Liver (tissue), 9 donors: ENCODE data around the gene HINT2. TPM values are rescaled to one million over a fixed set of nuclear protein-coding genes. Genes with fewer than 3 reads are reported as not detected.

Source experiments
- DNase-seq: peaks from one replicate; pipeline ENCODE4 v3.0.0-alpha.2; 2017; ENCODE audit warnings: low spot score
- H3K27ac ChIP-seq, 2 donors: one replicate each; pipeline ENCODE4 v1.7.0; 2013; ENCODE audit warnings: inconsistent platforms in 2 of 2, low read length in 2 of 2, control low read depth in 1 of 2, low read depth in 1 of 2, mild to moderate bottlenecking in 1 of 2
- H3K27me3 ChIP-seq, 4 donors: one replicate each; pipeline versions ENCODE4 v1.6.1 to v1.7.0; 2013; ENCODE audit warnings: low read length in 3 of 4, inconsistent platforms in 1 of 4, mild to moderate bottlenecking in 1 of 4, moderate library complexity in 1 of 4; ENCODE audit not compliant: control insufficient read depth in 4 of 4, insufficient read depth in 4 of 4
- H3K36me3 ChIP-seq, 4 donors: one replicate each; pipeline versions ENCODE4 v1.6.1 to v1.7.0; 2013; ENCODE audit warnings: low read length in 3 of 4, mild to moderate bottlenecking in 3 of 4, low read depth in 1 of 4, moderate library complexity in 1 of 4; ENCODE audit not compliant: control insufficient read depth in 4 of 4, insufficient read depth in 3 of 4
- H3K4me1 ChIP-seq, 4 donors: one replicate each; pipeline versions ENCODE4 v1.6.1 to v1.7.0; 2013; ENCODE audit warnings: low read length in 3 of 4, mild to moderate bottlenecking in 3 of 4, moderate library complexity in 1 of 4; ENCODE audit not compliant: control insufficient read depth in 4 of 4, insufficient read depth in 4 of 4
- H3K4me3 ChIP-seq, 3 donors: one replicate each; pipeline versions ENCODE4 v1.6.1 to v1.7.0; 2013; ENCODE audit warnings: low read length in 3 of 3, control low read depth in 1 of 3, low read depth in 1 of 3, mild to moderate bottlenecking in 1 of 3
- H3K9ac ChIP-seq, 2 donors: one replicate each; pipeline ENCODE4 v1.7.0; 2013; ENCODE audit warnings: low read length in 2 of 2, mild to moderate bottlenecking in 2 of 2, moderate library complexity in 2 of 2, control low read depth in 1 of 2, low read depth in 1 of 2
- H3K9me3 ChIP-seq, 4 donors: one replicate each; pipeline versions ENCODE4 v1.6.1 to v1.7.0; 2013; ENCODE audit warnings: low read length in 3 of 4; ENCODE audit not compliant: control insufficient read depth in 4 of 4
- EGR1 ChIP-seq, 2 donors: IDR thresholded peaks; 2 replicates each; pipeline ENCODE4 v1.6.1; 2016 to 2018; ENCODE audit warnings: antibody characterized with exemption in 2 of 2, low read depth in 2 of 2
- FOXA1 ChIP-seq: IDR thresholded peaks from 2 replicates; pipeline ENCODE4 v1.6.1; 2016; ENCODE audit warnings: antibody characterized with exemption
- FOXA2 ChIP-seq: IDR thresholded peaks from 2 replicates; pipeline ENCODE4 v1.6.1; 2016; ENCODE audit warnings: antibody characterized with exemption
- GABPA ChIP-seq, 2 donors: IDR thresholded peaks in 1 of 2; conservative IDR thresholded peaks in 1 of 2; 2 replicates each; pipeline ENCODE4 v1.6.1; 2016; ENCODE audit warnings: antibody characterized with exemption in 2 of 2, mild to moderate bottlenecking in 1 of 2, moderate library complexity in 1 of 2
- HNF4A ChIP-seq, 2 donors: conservative IDR thresholded peaks; 2 replicates each; pipeline ENCODE4 v1.6.1; 2016; ENCODE audit warnings: antibody characterized with exemption in 2 of 2, mild to moderate bottlenecking in 2 of 2
- HNF4G ChIP-seq: IDR thresholded peaks from 2 replicates; pipeline ENCODE4 v1.6.1; 2016; ENCODE audit warnings: antibody characterized with exemption
- JUND ChIP-seq, 2 donors: IDR thresholded peaks; 2 replicates each; pipeline ENCODE4 v1.6.1; 2016; ENCODE audit warnings: antibody characterized with exemption in 2 of 2
- NR2F2 ChIP-seq: IDR thresholded peaks from 2 replicates; pipeline ENCODE4 v1.6.1; 2016; ENCODE audit warnings: antibody characterized with exemption
- RAD21 ChIP-seq, 2 donors: IDR thresholded peaks; 2 replicates each; pipeline ENCODE4 v1.6.1; 2016; ENCODE audit warnings: antibody characterized with exemption in 2 of 2, mild to moderate bottlenecking in 2 of 2
- REST ChIP-seq: IDR thresholded peaks from 2 replicates; pipeline ENCODE4 v1.6.1; 2016; ENCODE audit warnings: antibody characterized with exemption, mild to moderate bottlenecking
- RXRA ChIP-seq, 2 donors: IDR thresholded peaks; 2 replicates each; pipeline ENCODE4 v1.6.1; 2017 to 2018; ENCODE audit warnings: antibody characterized with exemption in 2 of 2, mild to moderate bottlenecking in 1 of 2
- TAF1 ChIP-seq: conservative IDR thresholded peaks from 2 replicates; pipeline ENCODE4 v1.6.1; 2016; ENCODE audit warnings: antibody characterized with exemption, mild to moderate bottlenecking
- YY1 ChIP-seq: IDR thresholded peaks from 2 replicates; pipeline ENCODE4 v1.6.1; 2016; ENCODE audit warnings: antibody characterized with exemption, mild to moderate bottlenecking
- WGBS: extraction: QIAGEN DNeasy Blood & Tissue Kit; methylation state at CpG from one replicate; pipeline ENCODE4 v1.1.7; 2013; 5-methylcytosine and 5-hydroxymethylcytosine counted together
- polyA plus RNA-seq, 2 donors: library from polyadenylated mRNA; stranded (reverse) in 1 of 2; unstranded in 1 of 2; fragments of 200-250 nt in 1 of 2; fragments of >200 nt in 1 of 2; fragmentation: Nextera tagmentation in 1 of 2; extraction: Ambion mirVana in 1 of 2; gene quantifications; one replicate each; pipeline versions ENCODE4 v1.2.1 to v1.2.3, GENCODE V29; 2013 to 2015
- total RNA-seq, 2 donors: library from RNA; depleted of rRNA; stranded (reverse); fragments of >200 nt; gene quantifications; one replicate each; pipeline ENCODE4 v1.2.3, GENCODE V29; 2014
- TF ChIP-seq, protein P1 (sequence below): IDR thresholded peaks from 2 replicates; pipeline ENCODE4 v1.6.1; 2016; ENCODE audit warnings: antibody characterized with exemption
- TF ChIP-seq, protein P2 (sequence below): fragments of 150-350 bp; IDR thresholded peaks from 2 replicates; pipeline ENCODE4 v1.5.1; 2017; ENCODE audit warnings: improper control_type of control experiment, low read depth, low read length; ENCODE audit not compliant: missing input control
- TF ChIP-seq, protein P3 (sequence below): IDR thresholded peaks from 2 replicates; pipeline ENCODE4 v1.6.1; 2016; ENCODE audit warnings: antibody characterized with exemption
- donor health status: healthy.
- donor health status: healthy.
- donor health status: healthy.
- donor health status: healthy.
- donor health status: healthy.

HINT2 gene
- total and polyA plus RNA-seq, 4 donors, result 34.3 to 176 (median 76.1) TPM

DNA sequence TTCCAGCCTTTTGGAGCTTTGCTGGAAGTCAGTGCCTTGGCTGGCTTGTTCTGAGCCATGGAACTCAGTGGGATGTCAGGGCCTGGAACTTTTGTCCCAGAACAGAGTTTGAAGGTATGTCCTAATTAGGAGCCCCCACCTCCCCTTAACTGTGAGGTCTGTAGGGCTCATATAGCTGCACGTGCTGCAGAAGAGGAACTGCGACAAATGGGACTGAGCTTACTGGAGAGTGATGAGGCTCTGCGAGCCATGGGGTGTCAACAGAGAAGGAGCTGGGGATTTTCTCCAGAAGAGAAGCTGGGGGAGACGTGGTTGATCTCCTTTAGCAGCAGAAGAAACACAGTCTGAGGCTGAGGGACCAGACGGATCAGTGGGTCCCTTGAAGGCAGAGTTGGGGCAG lies 25.1 kb upstream of the HINT2 start:
- WGBS, result 95% methylated on average over 5 of the region's 5 CpGs
- Histone ChIP-seq H3K36me3 (no peaks in the 10 kb centered on the region), H3K9ac (no peak overlapping the region), H3K27ac (no peak overlapping the region), H3K4me3 (no peak overlapping the region), H3K27me3 (no peaks in the 10 kb centered on the region), H3K4me1 (peaks cover 9 to 17% (median 13%) of the 10 kb centered on the region in 4 donors), H3K9me3 (no peaks in the 10 kb centered on the region)
- TF ChIP-seq HNF4G, result no peak
- no peak for TF ChIP-seq YY1
- no peak for TF ChIP-seq NR2F2
- no peak for TF ChIP-seq RXRA (IDR thresholded peaks at IDR 0.05)
- TF ChIP-seq, protein P1, sequence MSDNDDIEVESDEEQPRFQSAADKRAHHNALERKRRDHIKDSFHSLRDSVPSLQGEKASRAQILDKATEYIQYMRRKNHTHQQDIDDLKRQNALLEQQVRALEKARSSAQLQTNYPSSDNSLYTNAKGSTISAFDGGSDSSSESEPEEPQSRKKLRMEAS, result no peak
- no peak for TF ChIP-seq FOXA1
- TF ChIP-seq, protein P2, sequence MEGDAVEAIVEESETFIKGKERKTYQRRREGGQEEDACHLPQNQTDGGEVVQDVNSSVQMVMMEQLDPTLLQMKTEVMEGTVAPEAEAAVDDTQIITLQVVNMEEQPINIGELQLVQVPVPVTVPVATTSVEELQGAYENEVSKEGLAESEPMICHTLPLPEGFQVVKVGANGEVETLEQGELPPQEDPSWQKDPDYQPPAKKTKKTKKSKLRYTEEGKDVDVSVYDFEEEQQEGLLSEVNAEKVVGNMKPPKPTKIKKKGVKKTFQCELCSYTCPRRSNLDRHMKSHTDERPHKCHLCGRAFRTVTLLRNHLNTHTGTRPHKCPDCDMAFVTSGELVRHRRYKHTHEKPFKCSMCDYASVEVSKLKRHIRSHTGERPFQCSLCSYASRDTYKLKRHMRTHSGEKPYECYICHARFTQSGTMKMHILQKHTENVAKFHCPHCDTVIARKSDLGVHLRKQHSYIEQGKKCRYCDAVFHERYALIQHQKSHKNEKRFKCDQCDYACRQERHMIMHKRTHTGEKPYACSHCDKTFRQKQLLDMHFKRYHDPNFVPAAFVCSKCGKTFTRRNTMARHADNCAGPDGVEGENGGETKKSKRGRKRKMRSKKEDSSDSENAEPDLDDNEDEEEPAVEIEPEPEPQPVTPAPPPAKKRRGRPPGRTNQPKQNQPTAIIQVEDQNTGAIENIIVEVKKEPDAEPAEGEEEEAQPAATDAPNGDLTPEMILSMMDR, result no peak
- TF ChIP-seq JUND (IDR thresholded peaks at IDR 0.05), result no peak
- TF ChIP-seq EGR1 (IDR thresholded peaks at IDR 0.05; ENCODE audit: low read depth in 2 of 2), result no peak
- TF ChIP-seq TAF1, result no peak
- TF ChIP-seq HNF4A (conservative IDR thresholded peaks at IDR 0.05), result no peak
- no peak for TF ChIP-seq RAD21 (IDR thresholded peaks at IDR 0.05)
- TF ChIP-seq, protein P3, sequence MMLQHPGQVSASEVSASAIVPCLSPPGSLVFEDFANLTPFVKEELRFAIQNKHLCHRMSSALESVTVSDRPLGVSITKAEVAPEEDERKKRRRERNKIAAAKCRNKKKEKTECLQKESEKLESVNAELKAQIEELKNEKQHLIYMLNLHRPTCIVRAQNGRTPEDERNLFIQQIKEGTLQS, result no peak
- TF ChIP-seq GABPA (IDR thresholded peaks at IDR 0.05 in 1 of 2, conservative IDR thresholded peaks at IDR 0.05 in 1 of 2), result no peak
- no peak for TF ChIP-seq REST
- DNase-seq, result no peak

DNA sequence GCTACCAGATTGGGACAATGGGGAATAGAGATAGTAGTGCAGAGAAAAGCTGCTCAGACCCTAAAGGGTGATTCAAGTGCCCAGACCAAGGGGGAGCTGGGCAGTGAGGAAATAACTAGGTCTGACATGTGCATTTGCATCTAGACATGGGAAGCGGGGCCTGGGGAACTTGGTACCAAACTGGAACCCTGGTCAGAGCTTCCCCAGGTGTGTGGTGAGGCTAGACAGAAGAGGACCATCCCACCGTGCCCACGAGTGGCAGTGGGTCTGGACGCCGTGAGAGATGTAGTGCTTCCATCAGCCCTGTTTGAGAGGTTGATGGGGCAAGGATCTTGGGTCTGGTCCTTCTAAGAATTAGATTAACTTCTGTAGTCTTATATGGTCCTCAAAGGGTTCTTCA lies 21.8 kb upstream of the HINT2 start:
- no peak overlapping the region for H3K4me3 ChIP-seq
- TF ChIP-seq RAD21 (IDR thresholded peaks at IDR 0.05) (no peak), FOXA2 (no peak), GABPA (IDR thresholded peaks at IDR 0.05 in 1 of 2, conservative IDR thresholded peaks at IDR 0.05 in 1 of 2) (no peak)
- no peaks in the 10 kb centered on the region for H3K27me3 ChIP-seq
- no peak overlapping the region for H3K27ac ChIP-seq
- H3K36me3 ChIP-seq, result no peaks in the 10 kb centered on the region
- peaks cover 13 to 30% (median 22%) of the 10 kb centered on the region in 4 donors for H3K4me1 ChIP-seq
- H3K9me3 ChIP-seq, result no peaks in the 10 kb centered on the region
- WGBS, result 97% methylated on average over 5 of the region's 5 CpGs
- no peak for DNase-seq
- no peak overlapping the region for H3K9ac ChIP-seq
